GOT3 (cell line): Measurements from ENCODE around the gene RFPL1.
A peak's percentile ranks its signal among the peaks of the same experiment; 100 is the strongest.
"Not testable (repeated sequence)": the region's sequence is repeated elsewhere in the genome, so short reads cannot be mapped to it uniquely, and the experiment has no call there.

ENCODE experiments used
- DNase-seq: peaks from one replicate; lab custom pipeline; 2025; ENCODE audit warnings: mixed read lengths; lab: John Stamatoyannopoulos, UW

The RFPL1 gene

GRCh38 chr22:29438283-29438682 is at the start of gene RFPL1:
TSS of gene RFPL1 (plus strand) at chr22:29438583.
- DNase-seq, result not testable (repeated sequence)

- no peak for DNase-seq
Observed at GRCh38 chr22:29388759-29389090, 49.7 kb upstream of the RFPL1 start.

- DNase-seq, result no peak
Observed at GRCh38 chr22:29390270-29390669, 48.1 kb upstream of the RFPL1 start.

- no peak for DNase-seq
Observed at GRCh38 chr22:29391546-29391945, 46.8 kb upstream of the RFPL1 start.

GRCh38 chr22:29393019-29393608 is 45.3 kb upstream of the RFPL1 start:
- DNase-seq, result no peak

GRCh38 chr22:29394931-29395581 is 43.3 kb upstream of the RFPL1 start:
- DNase-seq, result no peak

- DNase-seq, result no peak
Observed at GRCh38 chr22:29396126-29396525, 42.3 kb upstream of the RFPL1 start.

GRCh38 chr22:29397791-29398190 is 40.6 kb upstream of the RFPL1 start:
- no peak for DNase-seq

GRCh38 chr22:29400576-29400975 is 37.8 kb upstream of the RFPL1 start:
- no peak for DNase-seq

- DNase-seq, result not testable (repeated sequence)
Observed at GRCh38 chr22:29401538-29401937, 36.8 kb upstream of the RFPL1 start.

GRCh38 chr22:29408940-29409339 is 29.4 kb upstream of the RFPL1 start:
- no peak for DNase-seq

GRCh38 chr22:29411569-29412211 is 26.7 kb upstream of the RFPL1 start:
- DNase-seq, result not testable (repeated sequence)

- not testable (repeated sequence) for DNase-seq
Observed at GRCh38 chr22:29412772-29413171, 25.6 kb upstream of the RFPL1 start.

- DNase-seq, result peak; percentile 20
Observed at GRCh38 chr22:29414951-29415591, 23.3 kb upstream of the RFPL1 start.

- DNase-seq, result not testable (repeated sequence)
Observed at GRCh38 chr22:29418704-29419103, 19.7 kb upstream of the RFPL1 start.

- DNase-seq, result no peak
Observed at GRCh38 chr22:29426476-29426875, 11.9 kb upstream of the RFPL1 start.

- no peak for DNase-seq
Observed at GRCh38 chr22:29427176-29427760, 11.1 kb upstream of the RFPL1 start.

GRCh38 chr22:29431986-29432385 is 6.4 kb upstream of the RFPL1 start:
- no peak for DNase-seq

GRCh38 chr22:29433856-29434255 is 4.5 kb upstream of the RFPL1 start:
- DNase-seq, result no peak

- no peak for DNase-seq
Observed at GRCh38 chr22:29434288-29434687, 4.1 kb upstream of the RFPL1 start.

- no peak for DNase-seq
Observed at GRCh38 chr22:29435236-29436136, 2.9 kb upstream of the RFPL1 start.

GRCh38 chr22:29442976-29443375 is 4.6 kb downstream of the RFPL1 start:
- no peak for DNase-seq
